ENCODE measurements around the gene BLOC1S4.

DNA sequence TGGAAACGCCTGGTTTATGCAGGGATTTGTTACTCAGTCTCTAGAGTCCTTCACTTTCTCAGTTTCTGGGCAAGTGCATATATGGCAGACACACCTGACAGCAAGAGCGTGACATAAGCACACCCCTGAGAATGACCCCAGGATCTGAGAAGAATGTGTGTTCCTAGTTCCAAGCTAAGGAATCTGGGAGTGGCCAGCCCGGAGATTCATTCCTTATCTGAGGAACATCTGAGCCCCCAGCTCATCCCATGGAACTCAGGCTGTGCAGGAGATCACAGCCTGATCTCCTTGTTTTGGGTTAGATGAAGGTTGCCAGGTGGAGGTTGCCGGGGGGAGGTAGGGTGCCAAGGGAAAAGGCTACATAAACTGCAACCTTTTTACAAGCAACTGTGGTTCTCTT, 42.8 kb downstream of the BLOC1S4 start:
- TF ChIP-seq, protein P1, sequence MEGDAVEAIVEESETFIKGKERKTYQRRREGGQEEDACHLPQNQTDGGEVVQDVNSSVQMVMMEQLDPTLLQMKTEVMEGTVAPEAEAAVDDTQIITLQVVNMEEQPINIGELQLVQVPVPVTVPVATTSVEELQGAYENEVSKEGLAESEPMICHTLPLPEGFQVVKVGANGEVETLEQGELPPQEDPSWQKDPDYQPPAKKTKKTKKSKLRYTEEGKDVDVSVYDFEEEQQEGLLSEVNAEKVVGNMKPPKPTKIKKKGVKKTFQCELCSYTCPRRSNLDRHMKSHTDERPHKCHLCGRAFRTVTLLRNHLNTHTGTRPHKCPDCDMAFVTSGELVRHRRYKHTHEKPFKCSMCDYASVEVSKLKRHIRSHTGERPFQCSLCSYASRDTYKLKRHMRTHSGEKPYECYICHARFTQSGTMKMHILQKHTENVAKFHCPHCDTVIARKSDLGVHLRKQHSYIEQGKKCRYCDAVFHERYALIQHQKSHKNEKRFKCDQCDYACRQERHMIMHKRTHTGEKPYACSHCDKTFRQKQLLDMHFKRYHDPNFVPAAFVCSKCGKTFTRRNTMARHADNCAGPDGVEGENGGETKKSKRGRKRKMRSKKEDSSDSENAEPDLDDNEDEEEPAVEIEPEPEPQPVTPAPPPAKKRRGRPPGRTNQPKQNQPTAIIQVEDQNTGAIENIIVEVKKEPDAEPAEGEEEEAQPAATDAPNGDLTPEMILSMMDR (IDR thresholded peaks at IDR 0.05), result no peak
- no peak for TF ChIP-seq EZH2 (IDR thresholded peaks at IDR 0.05; ENCODE audit: borderline replicate concordance, insufficient read depth, low read depth, low read length, poor library complexity, severe bottlenecking)
